ENCODE measurements around the gene IL17RC. TPM values are rescaled to one million over a fixed set of nuclear protein-coding genes. Genes with fewer than 3 reads are reported as not detected.

IL17RC gene
- total RNA-seq, 2 experiments from 2014 or later: 0.30 to 0.41 TPM

DNA sequence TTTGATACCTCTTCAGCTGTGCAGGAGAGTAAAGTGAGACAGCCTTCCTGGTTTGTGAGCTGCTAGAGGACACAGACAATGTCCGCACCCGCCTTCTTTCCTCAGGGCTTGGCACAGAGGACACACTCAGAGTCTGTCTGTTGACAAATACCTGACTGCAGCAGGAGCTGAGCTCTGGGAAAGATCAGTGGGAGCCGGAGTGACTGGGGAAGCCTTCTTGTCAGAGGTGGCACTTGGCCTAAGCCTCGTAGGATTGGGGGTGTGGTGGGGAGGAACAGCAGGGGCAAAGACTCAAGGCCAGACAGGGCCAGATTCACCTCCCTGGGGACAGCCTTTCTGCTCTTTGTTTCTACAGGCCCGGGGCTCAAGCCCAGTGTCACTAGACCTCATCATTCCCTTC lies 3.3 kb upstream of the IL17RC start:
- peaks cover 25% of the 10 kb centered on the region for H3K4me1 Mint-ChIP-seq
- H3K27me3 Mint-ChIP-seq: peaks cover 16% of the 10 kb centered on the region
- H3K27ac Mint-ChIP-seq: no peak overlapping the region
- ATAC-seq (no peak), DNase-seq (no peak)
- CTCF ChIA-PET: interaction anchor here (1.2 to 3.4 kb wide), 5 partner anchors 11 to 86 kb away, joined by 3 to 18 read pairs (median 7); partner anchors contain the start of genes CRELD1, IL17RE and JAGN1
- H3K36me3 Mint-ChIP-seq: no peaks in the 10 kb centered on the region
- no peaks in the 10 kb centered on the region for H3K9me3 Mint-ChIP-seq (ENCODE audit: low read depth)
- no peak overlapping the region for H3K4me3 Mint-ChIP-seq

DNA sequence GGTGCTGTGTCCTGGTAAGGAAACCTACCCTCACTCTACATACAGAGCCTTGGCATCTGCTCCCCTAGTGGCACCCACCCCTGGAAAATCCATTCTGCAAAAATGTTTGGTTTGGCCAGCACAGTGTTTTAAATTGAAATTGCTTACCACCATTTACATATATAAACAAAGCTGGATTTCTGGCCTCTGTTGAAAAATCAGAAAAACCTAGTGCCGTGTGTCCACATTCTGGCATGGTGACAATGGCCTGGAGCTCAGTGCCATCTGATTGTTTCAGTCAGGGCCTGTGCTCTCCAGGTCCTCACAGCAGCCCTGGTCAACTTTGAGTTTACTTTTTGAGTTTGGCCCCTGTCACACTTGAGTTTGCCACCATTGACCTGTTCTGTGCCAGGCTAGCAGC lies 2.9 kb upstream of the IL17RC start:
- H3K27me3 Mint-ChIP-seq: peaks cover 16% of the 10 kb centered on the region
- H3K27ac Mint-ChIP-seq: no peak overlapping the region
- H3K36me3 Mint-ChIP-seq: no peaks in the 10 kb centered on the region
- H3K9me3 Mint-ChIP-seq (ENCODE audit: low read depth): no peaks in the 10 kb centered on the region
- DNase-seq (no peak), ATAC-seq (no peak)
- no peak overlapping the region for H3K4me3 Mint-ChIP-seq
- peaks cover 25% of the 10 kb centered on the region for H3K4me1 Mint-ChIP-seq
- CTCF ChIA-PET: interaction anchor here (1.6 to 2.4 kb wide), 3 partner anchors 18 to 87 kb away, joined by 6 to 7 read pairs (median 7); partner anchors contain the start of gene JAGN1

DNA sequence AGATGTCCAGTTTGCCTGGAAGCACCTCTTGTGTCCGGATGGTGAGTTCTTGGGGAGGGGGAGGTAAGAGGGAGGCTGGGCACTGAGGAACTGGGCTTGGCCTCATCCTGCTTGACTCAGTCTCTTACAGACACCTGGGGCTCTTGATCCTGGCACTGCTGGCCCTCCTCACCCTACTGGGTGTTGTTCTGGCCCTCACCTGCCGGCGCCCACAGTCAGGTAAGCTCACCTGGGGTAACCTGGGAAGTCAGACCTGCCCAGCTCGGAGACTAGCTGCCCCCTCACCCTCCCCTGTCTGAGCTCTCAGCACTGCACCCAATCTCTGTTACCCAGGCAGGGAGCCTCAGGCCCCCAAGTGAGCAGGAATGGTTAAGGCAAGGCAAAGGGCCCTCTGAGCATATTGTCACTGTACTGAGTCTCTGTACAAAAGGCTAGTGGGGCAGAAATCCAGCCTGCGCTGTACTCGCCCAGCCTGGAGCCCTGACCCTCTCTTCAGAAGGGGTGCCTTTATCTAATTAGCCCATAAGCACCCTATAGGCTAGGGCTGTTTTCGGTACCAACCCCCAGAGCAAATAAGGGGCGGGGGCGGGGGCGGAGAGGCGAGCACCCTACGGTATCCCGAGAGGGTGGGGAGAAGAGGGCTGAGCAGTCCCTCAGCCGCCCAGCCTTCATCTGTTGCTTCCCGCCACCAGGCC lies 2.2 kb upstream of the IL17RC start:
- no peak overlapping the region for H3K4me3 Mint-ChIP-seq
- ATAC-seq: no peak
- no peaks in the 10 kb centered on the region for H3K9me3 Mint-ChIP-seq (ENCODE audit: low read depth)
- no peaks in the 10 kb centered on the region for H3K36me3 Mint-ChIP-seq
- peaks cover 22% of the 10 kb centered on the region for H3K4me1 Mint-ChIP-seq
- peaks cover 16% of the 10 kb centered on the region for H3K27me3 Mint-ChIP-seq
- CTCF ChIA-PET: interaction anchor here (1.6 to 1.9 kb wide), 3 partner anchors 18 to 87 kb away, joined by 6 to 7 read pairs (median 7); partner anchors contain the start of gene JAGN1
- H3K27ac Mint-ChIP-seq: no peak overlapping the region
- DNase-seq: no peak

DNA sequence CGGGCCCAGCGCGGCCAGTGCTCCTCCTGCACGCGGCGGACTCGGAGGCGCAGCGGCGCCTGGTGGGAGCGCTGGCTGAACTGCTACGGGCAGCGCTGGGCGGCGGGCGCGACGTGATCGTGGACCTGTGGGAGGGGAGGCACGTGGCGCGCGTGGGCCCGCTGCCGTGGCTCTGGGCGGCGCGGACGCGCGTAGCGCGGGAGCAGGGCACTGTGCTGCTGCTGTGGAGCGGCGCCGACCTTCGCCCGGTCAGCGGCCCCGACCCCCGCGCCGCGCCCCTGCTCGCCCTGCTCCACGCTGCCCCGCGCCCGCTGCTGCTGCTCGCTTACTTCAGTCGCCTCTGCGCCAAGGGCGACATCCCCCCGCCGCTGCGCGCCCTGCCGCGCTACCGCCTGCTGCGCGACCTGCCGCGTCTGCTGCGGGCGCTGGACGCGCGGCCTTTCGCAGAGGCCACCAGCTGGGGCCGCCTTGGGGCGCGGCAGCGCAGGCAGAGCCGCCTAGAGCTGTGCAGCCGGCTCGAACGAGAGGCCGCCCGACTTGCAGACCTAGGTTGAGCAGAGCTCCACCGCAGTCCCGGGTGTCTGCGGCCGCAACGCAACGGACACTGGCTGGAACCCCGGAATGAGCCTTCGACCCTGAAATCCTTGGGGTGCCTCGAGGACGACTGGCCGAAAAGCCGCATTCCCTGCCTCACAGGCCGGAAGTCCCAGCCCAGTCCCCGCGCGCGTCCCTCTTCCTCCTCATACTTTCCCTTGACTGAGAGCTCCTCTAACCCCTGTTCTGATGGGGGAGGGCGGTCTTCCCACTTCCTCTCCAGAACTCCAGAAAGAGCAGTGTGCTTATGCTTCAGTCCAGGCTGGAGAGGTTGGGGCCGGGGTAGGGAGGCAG lies 1.4 kb upstream of the IL17RC start:
- Mint-ChIP-seq H3K27me3 (peaks cover 16% of the 10 kb centered on the region), H3K36me3 (no peaks in the 10 kb centered on the region), H3K9me3 (ENCODE audit: low read depth) (no peaks in the 10 kb centered on the region), H3K27ac (no peak overlapping the region), H3K4me1 (peaks cover 22% of the 10 kb centered on the region), H3K4me3 (peak overlapping the region; percentile 64)
- peak; percentile 60 for ATAC-seq
- CTCF ChIA-PET: interaction anchor here (0.5 to 1.6 kb wide), 5 partner anchors 10 to 207 kb away, joined by 3 to 7 read pairs (median 5); partner anchors contain the start of gene JAGN1
- DNase-seq: peak; percentile 50

DNA sequence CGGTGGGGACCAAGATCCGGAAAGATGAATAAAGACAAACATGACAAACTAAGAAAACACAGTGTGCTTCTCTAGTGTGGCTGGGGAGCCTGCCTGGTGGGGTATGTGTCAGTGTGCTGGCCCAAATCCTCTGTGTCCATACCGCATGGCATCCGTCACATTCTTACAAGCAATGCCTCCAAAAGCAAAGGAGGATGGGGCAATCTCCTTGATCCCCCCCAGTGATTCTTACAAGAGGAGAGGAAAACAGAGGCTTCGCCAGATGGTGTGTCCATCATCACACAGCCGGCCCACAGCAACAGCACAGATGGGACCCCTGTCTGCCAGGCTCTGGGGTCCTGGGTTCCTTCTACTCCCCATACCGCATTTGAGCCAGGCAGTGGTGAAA lies 558 bp upstream of the IL17RC start:
- ATAC-seq: no peak
- H3K4me3 Mint-ChIP-seq: peak overlapping the region; percentile 36
- peaks cover 13% of the 10 kb centered on the region for H3K27me3 Mint-ChIP-seq
- no peak overlapping the region for H3K27ac Mint-ChIP-seq
- H3K9me3 Mint-ChIP-seq (ENCODE audit: low read depth): no peaks in the 10 kb centered on the region
- CTCF ChIA-PET: interaction anchor here (1.6 kb wide), 1 partner anchor 25 kb away, joined by 7 read pairs; the partner anchor contains the start of gene JAGN1
- peaks cover 22% of the 10 kb centered on the region for H3K4me1 Mint-ChIP-seq
- no peaks in the 10 kb centered on the region for H3K36me3 Mint-ChIP-seq
- DNase-seq: no peak

DNA sequence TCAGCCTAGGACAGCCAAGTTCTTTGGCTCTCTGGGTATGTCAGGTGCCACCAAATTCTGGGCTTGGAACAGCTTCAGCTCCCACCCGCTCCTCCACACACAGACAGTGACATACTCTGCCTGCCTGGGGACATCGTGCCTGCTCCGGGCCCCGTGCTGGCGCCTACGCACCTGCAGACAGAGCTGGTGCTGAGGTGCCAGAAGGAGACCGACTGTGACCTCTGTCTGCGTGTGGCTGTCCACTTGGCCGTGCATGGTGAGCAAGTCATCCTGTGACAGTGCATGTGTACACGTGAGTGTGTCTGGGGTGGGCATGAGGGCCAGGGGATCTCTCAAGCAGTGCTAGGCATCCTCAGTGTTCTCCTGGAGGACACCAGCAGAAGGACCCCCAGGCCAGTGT lies 922 bp downstream of the IL17RC start:
- Mint-ChIP-seq H3K9me3 (ENCODE audit: low read depth) (no peaks in the 10 kb centered on the region), H3K27me3 (peaks cover 8% of the 10 kb centered on the region), H3K36me3 (no peaks in the 10 kb centered on the region), H3K4me3 (no peak overlapping the region), H3K27ac (no peak overlapping the region), H3K4me1 (peaks cover 12% of the 10 kb centered on the region)
- ATAC-seq (no peak), DNase-seq (no peak)
- CTCF ChIA-PET: interaction anchor here (1.0 kb wide), 1 partner anchor 8 kb away, joined by 3 read pairs; no protein-coding TSS in a partner anchor

DNA sequence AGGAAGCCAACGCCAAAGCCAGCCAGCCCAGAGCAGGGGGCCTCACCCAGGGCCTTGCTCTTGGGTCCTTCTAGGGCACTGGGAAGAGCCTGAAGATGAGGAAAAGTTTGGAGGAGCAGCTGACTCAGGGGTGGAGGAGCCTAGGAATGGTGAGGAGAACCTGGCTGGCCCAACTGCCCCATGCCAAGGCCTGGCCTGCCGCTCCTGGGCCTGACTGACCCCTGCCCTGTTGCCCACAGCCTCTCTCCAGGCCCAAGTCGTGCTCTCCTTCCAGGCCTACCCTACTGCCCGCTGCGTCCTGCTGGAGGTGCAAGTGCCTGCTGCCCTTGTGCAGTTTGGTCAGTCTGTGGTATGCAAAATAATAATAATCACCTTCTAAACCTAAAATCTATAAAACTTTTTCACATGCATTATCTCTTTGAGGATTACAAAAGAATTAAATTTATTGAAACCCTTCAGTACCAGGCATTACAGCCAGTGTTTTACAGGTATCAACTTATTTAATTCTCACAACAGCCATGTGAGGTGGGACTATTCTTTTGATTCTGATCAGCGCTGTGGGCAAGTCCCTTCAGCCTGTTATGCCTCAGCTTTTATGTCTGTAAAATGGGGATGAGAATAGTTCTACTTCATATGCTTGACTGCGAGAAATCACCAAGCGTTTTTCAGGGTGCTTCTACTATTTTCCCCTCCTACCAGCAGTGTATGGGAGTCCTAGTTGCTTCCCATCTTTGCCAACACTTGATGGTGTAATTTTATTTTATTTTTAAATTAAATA lies 1.6 kb downstream of the IL17RC start:
- no peaks in the 10 kb centered on the region for H3K9me3 Mint-ChIP-seq (ENCODE audit: low read depth)
- no peak for ATAC-seq
- H3K27ac Mint-ChIP-seq: no peak overlapping the region
- no peaks in the 10 kb centered on the region for H3K36me3 Mint-ChIP-seq
- H3K4me3 Mint-ChIP-seq: no peak overlapping the region
- peaks cover 10% of the 10 kb centered on the region for H3K27me3 Mint-ChIP-seq
- no peak for DNase-seq
- peaks cover 10% of the 10 kb centered on the region for H3K4me1 Mint-ChIP-seq
- CTCF ChIA-PET: no interaction called here

DNA sequence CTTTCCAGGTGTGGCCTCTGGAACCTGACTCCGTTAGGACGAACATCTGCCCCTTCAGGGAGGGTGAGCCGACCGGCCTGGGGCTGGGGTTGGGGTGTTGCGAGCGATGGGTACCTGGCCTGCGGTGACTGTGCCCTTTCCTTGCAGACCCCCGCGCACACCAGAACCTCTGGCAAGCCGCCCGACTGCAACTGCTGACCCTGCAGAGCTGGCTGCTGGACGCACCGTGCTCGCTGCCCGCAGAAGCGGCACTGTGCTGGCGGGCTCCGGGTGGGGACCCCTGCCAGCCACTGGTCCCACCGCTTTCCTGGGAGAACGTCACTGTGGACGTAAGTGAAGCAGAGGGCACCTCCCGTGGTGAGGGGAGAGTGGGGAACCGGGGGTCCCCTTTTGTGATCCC lies 11.3 kb downstream of the IL17RC start:
- no peak overlapping the region for H3K4me3 Mint-ChIP-seq
- H3K27ac Mint-ChIP-seq: no peak overlapping the region
- CTCF ChIA-PET: interaction anchor here (2.3 kb wide), 1 partner anchor 393 kb away, joined by 6 read pairs; the partner anchor contains the start of gene SEC13
- H3K4me1 Mint-ChIP-seq: peaks cover 8% of the 10 kb centered on the region
- ATAC-seq (no peak), DNase-seq (no peak)
- H3K27me3 Mint-ChIP-seq: peaks cover 11% of the 10 kb centered on the region
- H3K9me3 Mint-ChIP-seq (ENCODE audit: low read depth): no peaks in the 10 kb centered on the region
- no peaks in the 10 kb centered on the region for H3K36me3 Mint-ChIP-seq

DNA sequence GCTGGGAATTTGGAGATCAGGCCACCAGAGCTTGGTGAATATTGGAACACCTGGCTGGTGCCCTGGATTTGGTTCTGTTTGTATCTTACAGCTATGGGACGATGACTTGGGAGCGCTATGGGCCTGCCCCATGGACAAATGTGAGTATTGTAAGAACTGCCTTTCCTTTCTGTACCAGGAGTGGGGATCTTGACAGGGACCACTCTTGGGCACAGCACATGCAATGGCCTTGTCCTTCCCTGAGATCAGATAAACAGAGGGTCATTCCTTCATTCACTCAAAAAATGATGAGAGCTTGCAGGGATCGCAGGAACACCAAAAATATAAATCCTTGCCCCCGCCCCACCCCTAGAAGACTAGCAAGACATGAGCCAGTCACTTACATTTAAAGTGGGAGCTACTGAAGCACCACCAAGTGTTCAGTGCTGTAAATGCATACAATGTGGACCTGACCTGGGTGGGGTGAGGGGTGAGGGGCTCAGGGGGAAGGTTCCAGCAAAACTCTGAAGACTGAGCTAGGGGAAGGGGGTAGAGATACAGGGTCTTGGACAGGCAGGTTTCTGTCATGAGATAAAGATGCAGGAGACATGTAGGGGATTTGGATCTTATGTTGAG lies 14.0 kb downstream of the IL17RC start:
- CTCF ChIA-PET: interaction anchor here (0.6 to 5.2 kb wide), 19 partner anchors 10 to 376 kb away, joined by 3 to 27 read pairs (median 7); partner anchors contain the start of genes EMC3, IL17RE, JAGN1 and RPUSD3
- Mint-ChIP-seq H3K36me3 (peaks cover 5% of the 10 kb centered on the region), H3K27me3 (no peaks in the 10 kb centered on the region), H3K27ac (no peak overlapping the region), H3K9me3 (ENCODE audit: low read depth) (no peaks in the 10 kb centered on the region), H3K4me1 (peaks cover 27% of the 10 kb centered on the region), H3K4me3 (no peak overlapping the region)
- DNase-seq (no peak), ATAC-seq (no peak)

DNA sequence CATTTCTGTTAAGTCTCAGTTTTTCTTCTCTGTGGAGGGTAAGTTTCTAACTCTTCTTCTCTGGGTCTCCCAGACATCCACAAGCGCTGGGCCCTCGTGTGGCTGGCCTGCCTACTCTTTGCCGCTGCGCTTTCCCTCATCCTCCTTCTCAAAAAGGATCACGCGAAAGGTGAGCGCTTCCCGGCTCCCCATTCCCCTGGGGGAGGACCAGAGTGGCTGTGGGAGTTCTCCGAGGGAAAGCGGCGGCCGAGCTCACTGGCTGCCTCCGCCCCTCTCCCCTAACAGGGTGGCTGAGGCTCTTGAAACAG lies 15.6 kb downstream of the IL17RC start:
- no peaks in the 10 kb centered on the region for H3K27me3 Mint-ChIP-seq
- no peak for ATAC-seq
- no peak for DNase-seq
- H3K9me3 Mint-ChIP-seq (ENCODE audit: low read depth): no peaks in the 10 kb centered on the region
- peak overlapping the region; percentile 84 for H3K4me3 Mint-ChIP-seq
- peaks cover 32% of the 10 kb centered on the region for H3K4me1 Mint-ChIP-seq
- H3K27ac Mint-ChIP-seq: peak overlapping the region; percentile 93
- peaks cover 5% of the 10 kb centered on the region for H3K36me3 Mint-ChIP-seq
- CTCF ChIA-PET: interaction anchor here (0.7 to 5.2 kb wide), 45 partner anchors 8 to 389 kb away, joined by 3 to 38 read pairs (median 4); partner anchors contain the start of genes BRPF1, EMC3, IL17RE and JAGN1

DNA sequence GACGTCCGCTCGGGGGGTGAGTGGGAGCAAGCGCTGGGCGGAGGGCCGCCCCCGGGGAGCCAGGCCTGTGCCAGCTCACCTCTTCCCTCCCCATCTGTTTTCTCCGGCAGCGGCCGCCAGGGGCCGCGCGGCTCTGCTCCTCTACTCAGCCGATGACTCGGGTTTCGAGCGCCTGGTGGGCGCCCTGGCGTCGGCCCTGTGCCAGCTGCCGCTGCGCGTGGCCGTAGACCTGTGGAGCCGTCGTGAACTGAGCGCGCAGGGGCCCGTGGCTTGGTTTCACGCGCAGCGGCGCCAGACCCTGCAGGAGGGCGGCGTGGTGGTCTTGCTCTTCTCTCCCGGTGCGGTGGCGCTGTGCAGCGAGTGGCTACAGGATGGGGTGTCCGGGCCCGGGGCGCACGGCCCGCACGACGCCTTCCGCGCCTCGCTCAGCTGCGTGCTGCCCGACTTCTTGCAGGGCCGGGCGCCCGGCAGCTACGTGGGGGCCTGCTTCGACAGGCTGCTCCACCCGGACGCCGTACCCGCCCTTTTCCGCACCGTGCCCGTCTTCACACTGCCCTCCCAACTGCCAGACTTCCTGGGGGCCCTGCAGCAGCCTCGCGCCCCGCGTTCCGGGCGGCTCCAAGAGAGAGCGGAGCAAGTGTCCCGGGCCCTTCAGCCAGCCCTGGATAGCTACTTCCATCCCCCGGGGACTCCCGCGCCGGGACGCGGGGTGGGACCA lies 16.1 kb downstream of the IL17RC start:
- CTCF ChIA-PET: interaction anchor here (0.7 to 5.2 kb wide), 52 partner anchors 8 to 389 kb away, joined by 3 to 38 read pairs (median 4); partner anchors contain the start of genes ARPC4, BRPF1, EMC3 and IL17RE
- DNase-seq (peak; percentile 93), ATAC-seq (peak; percentile 81)
- peaks cover 32% of the 10 kb centered on the region for H3K4me1 Mint-ChIP-seq
- H3K27me3 Mint-ChIP-seq: no peaks in the 10 kb centered on the region
- peaks cover 7% of the 10 kb centered on the region for H3K36me3 Mint-ChIP-seq
- peak overlapping the region; percentile 93 for H3K27ac Mint-ChIP-seq
- H3K4me3 Mint-ChIP-seq: peak overlapping the region; percentile 84
- H3K9me3 Mint-ChIP-seq (ENCODE audit: low read depth): no peaks in the 10 kb centered on the region
